ENCODE results near the gene ACP5. TPM values are rescaled to one million over a fixed set of nuclear protein-coding genes. Genes with fewer than 3 reads are reported as not detected.
A peak's percentile ranks its signal among the peaks of the same experiment; 100 is the strongest.

Gene ACP5
- total RNA-seq, 1 experiment from 2014 or later, result 2.3 TPM

DNA sequence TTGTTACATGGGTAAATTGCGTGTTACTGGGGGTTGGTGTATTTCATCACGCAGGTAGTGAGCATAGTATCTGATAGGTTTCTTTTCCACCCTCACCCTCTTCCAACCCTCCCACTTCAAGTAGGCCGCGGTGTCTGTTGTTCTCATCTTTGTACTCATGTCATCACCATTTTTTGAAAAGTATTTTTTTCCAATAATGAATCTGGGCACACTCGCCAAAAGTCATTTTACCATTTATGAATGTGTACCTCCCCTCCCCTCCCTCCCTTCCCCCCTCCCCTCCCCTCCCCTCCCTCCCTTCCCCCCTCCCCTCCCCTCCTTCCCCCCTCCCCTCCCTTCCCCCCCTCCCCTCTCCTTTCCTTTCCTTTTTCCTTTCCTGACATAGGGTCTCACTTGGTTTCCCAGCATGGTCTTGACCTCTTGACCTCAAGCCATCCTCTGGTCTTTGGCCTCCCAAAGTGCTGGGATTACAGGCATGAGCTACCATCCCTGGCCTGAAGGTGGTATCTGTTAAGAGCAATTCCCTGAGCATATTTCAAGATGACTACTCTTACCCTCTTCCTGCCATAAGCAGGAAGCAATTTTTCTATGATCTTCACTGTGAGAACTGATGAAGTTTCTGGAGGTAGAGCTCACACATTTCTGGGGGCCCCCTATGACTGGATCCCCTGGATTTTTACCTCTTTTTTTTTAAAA is 35.5 kb upstream of the ACP5 start:
- H3K56ac ChIP-seq (ENCODE audit: insufficient read length, low read depth, low read length), result no peak overlapping the region
- Mint-ChIP-seq H3K9me3 (peaks cover 46 to 62% of the 10 kb centered on the region in 2 experiments), H3K36me3 (ENCODE audit: insufficient read depth in 1 of 3, low read depth in 3 of 3) (peaks cover 55 to 84% (median 79%) of the 10 kb centered on the region in 3 experiments), H3K27me3 (ENCODE audit: low read depth) (no peaks in the 10 kb centered on the region), H3K4me1 (peaks cover 9 to 13% of the 10 kb centered on the region in 2 experiments), H3K4me3 (no peak overlapping the region), H3K27ac (no peak overlapping the region; a peak in 1 of 7 replicates)
- no peak overlapping the region for H2BK20ac ChIP-seq (ENCODE audit: low read depth, low read length, poor library complexity, severe bottlenecking)
- no peak overlapping the region for H2BK15ac ChIP-seq (ENCODE audit: low read depth, low read length)
- H3K4me1 ChIP-seq (ENCODE audit: insufficient read depth, low read length), result no peaks in the 10 kb centered on the region
- TF ChIP-seq, protein P1, sequence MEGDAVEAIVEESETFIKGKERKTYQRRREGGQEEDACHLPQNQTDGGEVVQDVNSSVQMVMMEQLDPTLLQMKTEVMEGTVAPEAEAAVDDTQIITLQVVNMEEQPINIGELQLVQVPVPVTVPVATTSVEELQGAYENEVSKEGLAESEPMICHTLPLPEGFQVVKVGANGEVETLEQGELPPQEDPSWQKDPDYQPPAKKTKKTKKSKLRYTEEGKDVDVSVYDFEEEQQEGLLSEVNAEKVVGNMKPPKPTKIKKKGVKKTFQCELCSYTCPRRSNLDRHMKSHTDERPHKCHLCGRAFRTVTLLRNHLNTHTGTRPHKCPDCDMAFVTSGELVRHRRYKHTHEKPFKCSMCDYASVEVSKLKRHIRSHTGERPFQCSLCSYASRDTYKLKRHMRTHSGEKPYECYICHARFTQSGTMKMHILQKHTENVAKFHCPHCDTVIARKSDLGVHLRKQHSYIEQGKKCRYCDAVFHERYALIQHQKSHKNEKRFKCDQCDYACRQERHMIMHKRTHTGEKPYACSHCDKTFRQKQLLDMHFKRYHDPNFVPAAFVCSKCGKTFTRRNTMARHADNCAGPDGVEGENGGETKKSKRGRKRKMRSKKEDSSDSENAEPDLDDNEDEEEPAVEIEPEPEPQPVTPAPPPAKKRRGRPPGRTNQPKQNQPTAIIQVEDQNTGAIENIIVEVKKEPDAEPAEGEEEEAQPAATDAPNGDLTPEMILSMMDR (conservative IDR thresholded peaks at IDR 0.05), result peak; percentile 33; the same call in 2 of the 3 replicates
- H3K18ac ChIP-seq (ENCODE audit: insufficient read length, low read depth, low read length), result no peak overlapping the region
- H4K20me1 ChIP-seq (ENCODE audit: control insufficient read depth, insufficient read depth, insufficient read length), result no peaks in the 10 kb centered on the region
- no peak overlapping the region for H3K4ac ChIP-seq (ENCODE audit: low read depth, low read length)
- no peak overlapping the region for H3K14ac ChIP-seq (ENCODE audit: insufficient read depth, low read length)
- no peaks in the 10 kb centered on the region; the same call in 1 of the 2 replicates for H3K79me2 ChIP-seq (ENCODE audit: insufficient read depth, low read length)
- no peak overlapping the region for H4K91ac ChIP-seq (ENCODE audit: insufficient read length, low read depth, low read length)
- H2BK5ac ChIP-seq (ENCODE audit: insufficient read length, low read length), result no peak overlapping the region
- H3K9ac ChIP-seq (ENCODE audit: extremely low read depth, insufficient read length, low read length), result no peak overlapping the region
- H3K27ac ChIP-seq (ENCODE audit: insufficient read length, low read depth, low read length), result no peak overlapping the region
- peaks cover 20% of the 10 kb centered on the region for H3K9me3 ChIP-seq (ENCODE audit: control insufficient read depth, low read depth, low read length)
- no peak overlapping the region for H4K8ac ChIP-seq (replicated peaks; ENCODE audit: insufficient read length, low read depth, low read length)
- no peak overlapping the region for H2AK5ac ChIP-seq (ENCODE audit: insufficient read length, low read length)
- H2BK12ac ChIP-seq (ENCODE audit: insufficient read length, low read depth, low read length), result no peak overlapping the region
- no peak overlapping the region for H3T11ph ChIP-seq (ENCODE audit: low read length)
- no peaks in the 10 kb centered on the region for H3K27me3 ChIP-seq (ENCODE audit: insufficient read depth, low read length)
- no CpG with 5 or more reads among the region's 5 CpGs for WGBS (ENCODE audit: extremely low coverage, insufficient read length, low lambda C conversion rate)
- H3K23ac ChIP-seq (ENCODE audit: insufficient read length, low read depth, low read length), result no peak overlapping the region
- H2BK120ac ChIP-seq (ENCODE audit: low read depth, low read length, poor library complexity, severe bottlenecking), result no peak overlapping the region
- H3K4me2 ChIP-seq (ENCODE audit: insufficient read depth, insufficient read length, low read length), result no peak overlapping the region
- H3K23me2 ChIP-seq (ENCODE audit: insufficient read length, low read depth, low read length, poor library complexity, severe bottlenecking), result no peaks in the 10 kb centered on the region
- H2AFZ ChIP-seq (ENCODE audit: low read length), result no peak overlapping the region
- H4K5ac ChIP-seq (ENCODE audit: insufficient read length, low read depth, low read length), result no peak overlapping the region
- H3K79me1 ChIP-seq (ENCODE audit: insufficient read depth, low read depth, low read length, poor library complexity, severe bottlenecking), result peaks cover 3% of the 10 kb centered on the region
- no peak for DNase-seq
